GM11168 (cell line): ENCODE data around the gene PCSK6.

Experiments used
- in situ Hi-C: fragments of 300-500 bp; cut with MboI; formaldehyde crosslinking; loops from one replicate; pipeline ENCODE4 v1.12.0; 2022; ENCODE audit warnings: low sequenced_read_pairs; ENCODE audit not compliant: unreplicated experiment

Gene PCSK6

GRCh38 chr15:101501703-101502373 lies 12.3 kb upstream of the PCSK6 start:
- in situ Hi-C loops: loop anchor here (10.0 kb wide), 1 partner anchor 207 kb away; the partner anchor contains the start of gene SNRPA1

- in situ Hi-C loops: loop anchor here (10.0 kb wide), 1 partner anchor 206 kb away; the partner anchor contains the start of gene SNRPA1
Observed at GRCh38 chr15:101500865-101501551, 11.5 kb upstream of the PCSK6 start.

GRCh38 chr15:101499863-101500713 lies 10.6 kb upstream of the PCSK6 start:
- in situ Hi-C loops: loop anchor here (10.0 kb wide), 1 partner anchor 205 kb away; the partner anchor contains the start of gene SNRPA1

GRCh38 chr15:101498717-101499480 lies 9.4 kb upstream of the PCSK6 start:
- in situ Hi-C loops: no loop called here

- in situ Hi-C loops: no loop called here
Observed at GRCh38 chr15:101498076-101498716, 8.7 kb upstream of the PCSK6 start.

GRCh38 chr15:101497484-101498034 lies 8.1 kb upstream of the PCSK6 start:
- in situ Hi-C loops: no loop called here

GRCh38 chr15:101497017-101497416 lies 7.5 kb upstream of the PCSK6 start:
- in situ Hi-C loops: no loop called here

- in situ Hi-C loops: no loop called here
Observed at GRCh38 chr15:101496198-101496986, 6.9 kb upstream of the PCSK6 start.

GRCh38 chr15:101495334-101496197 lies 6.1 kb upstream of the PCSK6 start:
- in situ Hi-C loops: no loop called here

- in situ Hi-C loops: no loop called here
Observed at GRCh38 chr15:101494251-101494796, 4.8 kb upstream of the PCSK6 start.

GRCh38 chr15:101492766-101493692 lies 3.5 kb upstream of the PCSK6 start:
- in situ Hi-C loops: no loop called here

- in situ Hi-C loops: no loop called here
Observed at GRCh38 chr15:101491734-101492640, 2.5 kb upstream of the PCSK6 start.

- in situ Hi-C loops: no loop called here
Observed at GRCh38 chr15:101490922-101491733, 1.6 kb upstream of the PCSK6 start.

GRCh38 chr15:101490408-101490891 lies 943 bp upstream of the PCSK6 start:
- in situ Hi-C loops: no loop called here
